Naive thymus-derived CD8-positive, alpha-beta T cell (primary cell): Measurements from ENCODE around the gene SMIM14. TPM values are rescaled to one million over a fixed set of nuclear protein-coding genes. Genes with fewer than 3 reads are reported as not detected.
"Not testable (repeated sequence)": the region's sequence is repeated elsewhere in the genome, so short reads cannot be mapped to it uniquely, and the experiment has no call there.

Experiments used
- ATAC-seq, 2 donors: fragments of 150-1000 bp; cut with Tn5 transposase in 1 of 2; sonication (Bioruptor Pico), chemical (Tn5 transposase) in 1 of 2; 1 replicate in 1 of 2; 2 replicates in 1 of 2; pipeline ENCODE4 v1.10.0; 2021; ENCODE audit warnings: mild to moderate bottlenecking in 2 of 2, moderate library complexity in 2 of 2
- POLR2A ChIA-PET: fragments of 350-600 bp; sonication (Branson Sonifier 250); formaldehyde crosslinking; loops from one replicate; lab custom pipeline; 2021; ENCODE audit warnings: antibody characterized with exemption; lab: Charles Lee
- DNase-seq, 10 donors: peaks; one replicate each; pipeline versions ENCODE4 v3.0.0 to v3.0.0-alpha.2; 2020 to 2022
- H3K27ac Mint-ChIP-seq, 10 donors: one replicate each; pipeline ENCODE4 v1.8.0; 2020 to 2022; ENCODE audit warnings: mild to moderate bottlenecking in 10 of 10, mixed read lengths in 10 of 10, moderate library complexity in 4 of 10, inconsistent platforms in 1 of 10
- H3K27me3 Mint-ChIP-seq, 5 donors: one replicate each; pipeline ENCODE4 v1.8.0; 2021 to 2022; ENCODE audit warnings: mixed read lengths in 5 of 5
- H3K36me3 Mint-ChIP-seq, 3 donors: one replicate each; pipeline ENCODE4 v1.8.0; 2020 to 2022; ENCODE audit warnings: mixed read lengths in 3 of 3, mild to moderate bottlenecking in 2 of 3, inconsistent platforms in 1 of 3
- H3K4me1 Mint-ChIP-seq, 4 donors: one replicate each; pipeline ENCODE4 v1.8.0; 2021 to 2022; ENCODE audit warnings: mixed read lengths in 4 of 4
- H3K4me3 Mint-ChIP-seq, 10 donors: one replicate each; pipeline ENCODE4 v1.8.0; 2020 to 2022; ENCODE audit warnings: mild to moderate bottlenecking in 10 of 10, mixed read lengths in 10 of 10, moderate library complexity in 6 of 10, inconsistent platforms in 1 of 10
- H3K9me3 Mint-ChIP-seq, 9 donors: one replicate each; pipeline ENCODE4 v1.8.0; 2020 to 2022; ENCODE audit warnings: mixed read lengths in 9 of 9, mild to moderate bottlenecking in 3 of 9, inconsistent platforms in 1 of 9, moderate library complexity in 1 of 9
- polyA plus RNA-seq, 3 donors: library from polyadenylated mRNA; unstranded; fragments of 300-500 nt; fragmentation: Illumina TruSeq; gene quantifications; one replicate each; pipeline ENCODE4 v1.2.3, GENCODE V29; 2021
- total RNA-seq, 8 experiments: library from RNA in 2 of 8; stranded (reverse) in 2 of 8; gene quantifications; one replicate each; pipeline ENCODE4 v1.2.3 and lab custom pipeline; 2021 to 2026

SMIM14 gene
- total and polyA plus RNA-seq, 5 experiments from 2014 or later, result 11.5 to 51.9 (median 36.5) TPM

DNA sequence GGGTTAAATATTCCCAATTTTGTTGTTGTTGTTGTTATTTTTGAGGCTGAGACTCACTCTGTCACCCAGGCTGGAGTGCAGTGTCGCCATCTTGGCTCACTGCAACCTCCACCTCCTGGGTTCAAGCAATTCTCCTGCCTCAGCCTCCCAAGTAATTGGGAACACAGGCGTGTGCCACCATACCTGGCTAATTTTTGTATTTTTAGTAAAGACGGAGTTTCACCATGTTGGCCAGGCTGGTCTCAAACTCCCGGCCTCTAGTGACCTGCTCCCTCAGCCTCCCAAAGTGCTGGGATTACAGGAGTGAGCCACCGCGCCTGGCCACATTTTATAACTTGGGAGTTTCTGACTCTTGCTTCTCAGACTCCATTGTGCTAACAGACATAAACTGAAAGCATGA, 22.6 kb downstream of the SMIM14 start:
- H3K27me3 Mint-ChIP-seq, DNase-seq, H3K27ac Mint-ChIP-seq, ATAC-seq, H3K4me3 Mint-ChIP-seq, POLR2A ChIA-PET, H3K9me3 Mint-ChIP-seq: not testable (repeated sequence)
- Mint-ChIP-seq H3K4me1 (peaks cover 0 to 18% (median 2%) of the 10 kb centered on the region in 4 donors), H3K36me3 (peaks cover 0 to 12% (median 2%) of the 10 kb centered on the region in 3 donors)

DNA sequence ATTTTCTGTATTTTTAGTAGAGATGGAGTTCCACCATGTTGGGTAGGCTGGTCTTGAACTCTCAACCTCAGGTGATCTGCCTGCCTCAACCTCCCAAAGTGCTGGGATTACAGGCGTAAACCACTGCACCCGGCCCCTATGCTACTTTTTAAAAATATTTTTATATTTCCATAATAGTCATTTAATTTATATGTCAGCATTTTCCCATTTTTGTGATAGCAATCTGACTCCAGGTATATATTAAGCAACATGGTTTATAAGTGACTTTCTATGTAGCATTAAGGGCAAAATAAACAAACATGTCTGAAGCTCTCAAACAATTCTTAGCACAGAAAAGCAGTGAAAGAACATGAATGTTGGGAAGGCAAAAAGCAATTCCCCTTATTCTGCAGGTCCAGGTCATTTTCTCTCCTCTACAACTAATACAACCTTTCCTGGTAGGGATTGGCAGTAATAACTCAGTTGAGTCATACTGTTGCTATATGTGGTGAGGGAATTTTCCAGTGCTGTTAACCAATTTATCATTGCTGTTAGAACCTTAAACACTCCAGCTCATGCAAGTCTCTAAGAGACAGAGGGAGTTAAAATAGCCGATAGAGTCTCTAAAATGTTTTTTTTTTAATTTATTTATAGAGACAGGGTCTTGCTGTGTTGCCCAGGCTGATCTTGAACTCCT, 24.0 kb downstream of the SMIM14 start:
- ATAC-seq, result no peak
- Mint-ChIP-seq H3K4me1 (peaks cover 0 to 20% (median 2%) of the 10 kb centered on the region in 4 donors), H3K27ac (no peak overlapping the region), H3K27me3 (no peaks in the 10 kb centered on the region), H3K4me3 (no peak overlapping the region), H3K9me3 (no peaks in the 10 kb centered on the region), H3K36me3 (peaks cover 0 to 18% (median 6%) of the 10 kb centered on the region in 3 donors)
- DNase-seq, result no peak
- POLR2A ChIA-PET, result no interaction called here

- Mint-ChIP-seq H3K27ac (peak overlapping the region in 1 of 10 donors; percentile 2), H3K27me3 (no peaks in the 10 kb centered on the region), H3K36me3 (peaks cover 0 to 25% (median 11%) of the 10 kb centered on the region in 3 donors), H3K4me1 (peaks cover 0 to 26% (median 2%) of the 10 kb centered on the region in 4 donors), H3K9me3 (peaks cover 0 to under 1% (median 0%) of the 10 kb centered on the region in 9 donors), H3K4me3 (no peak overlapping the region)
- ATAC-seq (no peak), DNase-seq (no peak)
- POLR2A ChIA-PET, result no interaction called here
Observed at GRCh38 chr4:39613093-39613656, 25.5 kb downstream of the SMIM14 start.

- DNase-seq (no peak), ATAC-seq (peak in 1 of 2 donors; percentile 54)
- POLR2A ChIA-PET, result no interaction called here
- Mint-ChIP-seq H3K27ac (peak overlapping the region in 3 of 10 donors; percentile 12 to 58 (median 16)), H3K4me1 (peaks cover 0 to 24% (median under 1%) of the 10 kb centered on the region in 4 donors), H3K9me3 (peaks cover 0 to 9% (median 8%) of the 10 kb centered on the region in 9 donors), H3K36me3 (peaks cover 14 to 34% (median 28%) of the 10 kb centered on the region in 3 donors), H3K4me3 (peak overlapping the region in 1 of 10 donors; percentile 50), H3K27me3 (no peaks in the 10 kb centered on the region)
Observed at GRCh38 chr4:39609454-39609931, 29.2 kb downstream of the SMIM14 start.

DNA sequence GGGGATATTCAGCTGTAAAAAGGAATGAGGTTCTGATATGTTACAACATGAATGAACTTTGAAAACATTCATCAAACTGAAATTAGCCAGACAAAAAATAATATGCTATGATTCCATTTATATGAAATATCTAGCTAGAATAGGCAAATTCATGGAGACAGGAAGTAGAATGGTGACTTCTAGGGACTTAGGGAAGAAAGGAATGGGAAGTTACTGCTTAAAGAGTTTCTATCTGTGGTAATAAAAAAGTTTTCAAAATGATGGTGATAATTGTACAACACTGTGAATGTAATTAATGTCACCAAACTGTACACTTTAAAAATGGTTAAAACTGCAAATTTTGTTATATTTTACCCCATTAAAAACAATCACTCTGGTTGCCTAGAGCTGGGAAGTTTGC, 30.2 kb downstream of the SMIM14 start:
- no peak for DNase-seq
- Mint-ChIP-seq H3K36me3 (peaks cover 14 to 42% (median 31%) of the 10 kb centered on the region in 3 donors), H3K9me3 (peaks cover 0 to 9% (median 8%) of the 10 kb centered on the region in 9 donors), H3K27me3 (no peaks in the 10 kb centered on the region), H3K4me3 (no peak overlapping the region), H3K27ac (no peak overlapping the region), H3K4me1 (peaks cover 0 to 20% (median under 1%) of the 10 kb centered on the region in 4 donors)
- ATAC-seq, result no peak
- POLR2A ChIA-PET, result no interaction called here

DNA sequence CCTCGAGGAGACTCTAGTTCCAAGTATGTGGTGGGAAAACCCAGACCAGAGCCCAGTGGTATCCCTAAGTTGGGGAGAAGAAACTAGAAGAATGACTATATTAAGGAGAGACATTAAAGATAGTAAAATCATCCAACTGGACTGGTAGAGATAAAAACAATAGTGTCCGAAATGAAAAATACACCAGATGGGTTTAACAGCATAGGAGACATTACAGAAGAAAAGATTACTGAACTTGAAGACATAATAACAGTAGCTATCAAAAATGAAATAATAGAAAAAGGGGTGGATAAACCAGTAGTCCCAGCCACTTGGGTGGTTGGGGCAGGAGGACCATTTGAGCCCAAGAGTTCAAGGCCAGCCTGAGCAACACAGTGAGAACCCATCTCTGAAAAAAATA, 31.9 kb downstream of the SMIM14 start:
- Mint-ChIP-seq H3K27me3 (no peaks in the 10 kb centered on the region), H3K4me1 (peaks cover 0 to 13% (median 0%) of the 10 kb centered on the region in 4 donors), H3K36me3 (peaks cover 14 to 53% (median 40%) of the 10 kb centered on the region in 3 donors), H3K9me3 (peaks cover 0 to 9% (median 8%) of the 10 kb centered on the region in 9 donors), H3K4me3 (no peak overlapping the region), H3K27ac (no peak overlapping the region)
- DNase-seq (no peak), ATAC-seq (no peak)
- POLR2A ChIA-PET, result interaction anchor here (0.6 kb wide), 1 partner anchor 88 kb away, joined by 4 read pairs; no protein-coding TSS in a partner anchor

GRCh38 chr4:39597695-39598381, 40.8 kb downstream of the SMIM14 start:
- POLR2A ChIA-PET, result no interaction called here
- Mint-ChIP-seq H3K36me3 (peaks cover 0 to 44% (median 35%) of the 10 kb centered on the region in 3 donors), H3K27me3 (no peaks in the 10 kb centered on the region), H3K27ac (no peak overlapping the region), H3K4me1 (peaks cover 0 to 12% (median under 1%) of the 10 kb centered on the region in 4 donors), H3K9me3 (peaks cover 0 to 2% (median 0%) of the 10 kb centered on the region in 9 donors), H3K4me3 (no peak overlapping the region)
- ATAC-seq (no peak), DNase-seq (no peak)

DNA sequence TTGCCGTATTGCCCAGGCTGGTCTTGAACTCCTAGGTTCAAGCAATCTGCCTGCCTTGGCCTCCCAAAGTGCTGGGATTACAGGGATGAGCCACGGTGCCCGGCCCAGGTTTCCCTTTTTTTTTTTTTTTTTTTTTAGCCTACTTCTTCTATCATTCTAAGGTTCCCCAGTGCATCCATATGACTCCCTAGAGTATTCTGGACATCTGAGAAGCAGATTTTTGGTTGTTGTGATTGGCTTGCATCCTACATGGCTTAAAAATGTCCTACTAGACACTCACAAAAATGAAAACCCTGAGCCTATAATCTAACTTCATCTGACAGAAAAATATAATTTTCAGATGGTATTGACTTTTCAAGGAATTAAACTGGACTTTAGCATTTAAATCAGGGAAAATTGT, 41.7 kb downstream of the SMIM14 start:
- Mint-ChIP-seq H3K4me1 (peaks cover 0 to 12% (median under 1%) of the 10 kb centered on the region in 4 donors), H3K4me3 (no peak overlapping the region), H3K27ac (peak overlapping the region in 1 of 10 donors; percentile 23), H3K36me3 (peaks cover 0 to 36% (median 28%) of the 10 kb centered on the region in 3 donors), H3K27me3 (no peaks in the 10 kb centered on the region), H3K9me3 (peaks cover 0 to 2% (median 0%) of the 10 kb centered on the region in 9 donors)
- POLR2A ChIA-PET, result no interaction called here
- ATAC-seq (no peak), DNase-seq (no peak)

DNA sequence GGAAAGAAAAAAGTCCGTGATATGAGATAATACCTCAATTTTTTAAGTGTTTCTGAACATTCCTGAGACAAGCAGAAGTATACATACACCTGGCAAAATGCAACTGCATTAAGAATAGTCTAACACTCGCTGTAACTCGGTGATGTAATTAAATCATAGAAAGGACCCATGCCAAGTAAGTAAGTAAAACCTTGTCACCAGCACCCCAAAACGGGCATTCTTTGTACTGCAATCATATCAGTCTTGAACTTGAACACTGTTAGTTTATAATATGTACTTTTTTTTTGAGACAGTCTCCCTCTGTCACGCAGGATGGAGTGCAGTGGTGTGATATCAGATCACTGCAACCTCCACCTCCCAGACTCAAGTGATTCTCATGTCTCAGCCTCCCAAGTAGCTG, 47.4 kb downstream of the SMIM14 start:
- DNase-seq (no peak), ATAC-seq (no peak)
- H3K4me3 Mint-ChIP-seq, result no peak overlapping the region
- H3K36me3 Mint-ChIP-seq, result peaks cover 0 to 8% (median 1%) of the 10 kb centered on the region in 3 donors
- H3K27ac Mint-ChIP-seq, result no peak overlapping the region
- peaks cover 0 to 2% (median 0%) of the 10 kb centered on the region in 9 donors for H3K9me3 Mint-ChIP-seq
- no peaks in the 10 kb centered on the region for H3K27me3 Mint-ChIP-seq
- POLR2A ChIA-PET, result no interaction called here
- H3K4me1 Mint-ChIP-seq, result peaks cover 0 to 7% (median 2%) of the 10 kb centered on the region in 4 donors

DNA sequence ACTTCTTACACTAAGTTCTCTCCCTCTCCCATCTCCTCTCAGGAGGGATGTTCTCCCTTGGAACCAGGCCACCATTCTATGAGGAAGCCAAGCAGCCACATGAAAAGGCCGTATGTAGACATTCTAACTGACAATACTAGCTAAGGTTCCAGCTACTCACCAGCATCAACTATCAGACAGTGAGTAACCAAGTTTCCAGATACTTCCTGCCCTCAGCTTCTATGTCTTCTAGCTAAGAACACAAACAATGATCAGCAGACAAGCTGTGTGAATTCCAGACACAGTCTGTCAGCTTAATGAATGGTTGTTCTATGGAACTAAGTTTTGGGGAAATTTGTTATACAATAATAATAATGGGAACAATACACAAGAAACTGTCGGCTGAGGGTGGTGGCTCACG, 50.8 kb downstream of the SMIM14 start:
- H3K4me3 Mint-ChIP-seq, result no peak overlapping the region
- peaks cover 0 to 11% (median 1%) of the 10 kb centered on the region in 3 donors for H3K36me3 Mint-ChIP-seq
- peaks cover 0 to 7% (median 2%) of the 10 kb centered on the region in 4 donors for H3K4me1 Mint-ChIP-seq
- H3K27me3 Mint-ChIP-seq, result no peaks in the 10 kb centered on the region
- DNase-seq (no peak), ATAC-seq (no peak)
- H3K9me3 Mint-ChIP-seq, result no peaks in the 10 kb centered on the region
- POLR2A ChIA-PET, result no interaction called here
- no peak overlapping the region for H3K27ac Mint-ChIP-seq

GRCh38 chr4:39574946-39575345, 63.7 kb downstream of the SMIM14 start:
- H3K27me3 Mint-ChIP-seq, result no peaks in the 10 kb centered on the region
- no peak overlapping the region for H3K4me3 Mint-ChIP-seq
- H3K27ac Mint-ChIP-seq, result peak overlapping the region in 2 of 10 donors; percentile 24 to 25
- ATAC-seq (no peak), DNase-seq (no peak)
- H3K4me1 Mint-ChIP-seq, result peaks cover 0 to 2% (median under 1%) of the 10 kb centered on the region in 4 donors
- POLR2A ChIA-PET, result interaction anchor here (0.7 kb wide), 2 partner anchors 116 to 422 kb away, joined by 3 to 5 read pairs; partner anchors contain the start of genes LIAS and RPL9
- H3K9me3 Mint-ChIP-seq, result no peaks in the 10 kb centered on the region
- peaks cover 0 to 8% (median 3%) of the 10 kb centered on the region in 3 donors for H3K36me3 Mint-ChIP-seq

DNA sequence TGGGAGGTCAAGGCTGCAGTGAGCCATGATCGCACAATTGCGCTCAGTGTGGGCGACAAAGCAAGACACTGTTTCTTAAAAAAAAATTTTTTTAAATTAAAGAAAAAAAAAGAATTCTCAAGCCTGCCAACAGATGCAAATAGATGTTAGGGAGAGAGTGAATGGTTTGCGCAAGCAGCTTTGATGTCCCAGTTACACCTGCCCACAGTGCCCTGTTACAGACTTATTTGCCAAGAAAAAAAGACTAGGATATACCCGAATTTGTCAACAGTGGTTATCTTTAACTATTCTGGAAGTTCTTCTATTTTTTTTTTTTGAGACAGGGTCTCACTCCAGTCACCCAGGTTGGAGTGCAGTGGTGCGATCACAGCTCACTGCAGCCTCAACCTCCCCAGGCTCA, 67.2 kb downstream of the SMIM14 start:
- Mint-ChIP-seq H3K4me3 (no peak overlapping the region), H3K36me3 (peaks cover 0 to 10% (median 6%) of the 10 kb centered on the region in 3 donors), H3K27me3 (no peaks in the 10 kb centered on the region), H3K4me1 (peaks cover 0 to 10% (median 2%) of the 10 kb centered on the region in 4 donors), H3K27ac (no peak overlapping the region), H3K9me3 (no peaks in the 10 kb centered on the region)
- POLR2A ChIA-PET, result no interaction called here
- DNase-seq (no peak), ATAC-seq (no peak)
